Heart left ventricle (tissue), 16 donors: ENCODE measurements around the gene CASP12. TPM values are rescaled to one million over a fixed set of nuclear protein-coding genes. Genes with fewer than 3 reads are reported as not detected.

Experiments
- ATAC-seq, 4 donors: fragments of 200-7000 bp; cut with Tn5 transposase; one replicate each; pipeline ENCODE4 v1.9.1; 2020 to 2022; ENCODE audit warnings: moderate library complexity in 4 of 4, mild to moderate bottlenecking in 3 of 4, moderate number of reproducible peaks in 1 of 4
- DNase-seq, 5 donors: peaks; one replicate each; pipeline ENCODE4 v3.0.0-alpha.2; 2020
- H3K27ac ChIP-seq, 12 donors: fragments of 200-600 bp; sonication (generic) in 4 of 12; one replicate each; pipeline versions ENCODE4 v1.5.0 to v1.8.0; 2016 to 2022; ENCODE audit warnings: mild to moderate bottlenecking in 2 of 12
- H3K27me3 ChIP-seq, 9 donors: fragments of 200-600 bp; sonication (generic) in 2 of 9; one replicate each; pipeline versions ENCODE4 v1.5.1 to v1.8.0; 2016 to 2022; ENCODE audit warnings: mild to moderate bottlenecking in 3 of 9
- H3K36me3 ChIP-seq, 9 donors: fragments of 200-600 bp; sonication (generic) in 2 of 9; one replicate each; pipeline versions ENCODE4 v1.5.0 to v1.8.0; 2018 to 2022; ENCODE audit warnings: mild to moderate bottlenecking in 2 of 9
- H3K4me1 ChIP-seq, 12 donors: fragments of 200-600 bp; sonication (generic) in 4 of 12; one replicate each; pipeline versions ENCODE4 v1.5.0 to v1.8.0; 2016 to 2022; ENCODE audit warnings: mild to moderate bottlenecking in 3 of 12
- H3K4me3 ChIP-seq, 12 donors: fragments of 200-600 bp; sonication (generic) in 4 of 12; one replicate each; pipeline versions ENCODE4 v1.5.0 to v1.8.0; 2017 to 2022; ENCODE audit warnings: mild to moderate bottlenecking in 9 of 12, moderate library complexity in 4 of 12
- H3K9me3 ChIP-seq, 12 donors: fragments of 200-600 bp; sonication (generic) in 4 of 12; one replicate each; pipeline versions ENCODE4 v1.5.0 to v1.8.0; 2016 to 2022; ENCODE audit warnings: mild to moderate bottlenecking in 1 of 12
- CTCF ChIP-seq, 12 donors: fragments of 200-600 bp; sonication (generic) in 4 of 12; IDR thresholded peaks; one replicate each; pipeline versions ENCODE4 v1.5.0 to v1.8.0; 2018 to 2022; ENCODE audit warnings: antibody characterized with exemption in 12 of 12, mild to moderate bottlenecking in 5 of 12
- POLR2A ChIP-seq, 2 donors: fragments of 450-650 bp; IDR thresholded peaks; one replicate each; pipeline ENCODE4 v1.6.1; 2017; ENCODE audit warnings: antibody characterized with exemption in 2 of 2, mild to moderate bottlenecking in 2 of 2, moderate library complexity in 2 of 2
- WGBS, 4 donors: extraction: QIAGEN DNeasy Blood & Tissue Kit in 2 of 4; methylation state at CpG; one replicate each; pipeline versions ENCODE4 v1.1.5 to v1.1.7; 2013 to 2018; 5-methylcytosine and 5-hydroxymethylcytosine counted together
- intact Hi-C, 10 donors: fragments of 100-400 bp; cut with DNase I; formaldehyde crosslinking; loops; one replicate each; pipeline versions ENCODE4 v1.11.1 to v1.14.2; 2022
- polyA plus RNA-seq, 2 donors: library from polyadenylated mRNA; stranded (reverse); fragments of 200-250 nt; gene quantifications; one replicate each; pipeline ENCODE4 v1.2.3, GENCODE V29; 2013
- total RNA-seq, 9 donors: library from RNA; depleted of rRNA in 2 of 9; stranded (reverse); fragments of >200 nt in 2 of 9; fragmentation: NEBNext Ultra II Directional in 3 of 9; extraction: Animal tissue kit (Norgen Biotek cat#: 25700) in 3 of 9; gene quantifications; one replicate each; pipeline versions ENCODE4 v1.1.0 to v1.2.4, GENCODE V29; 2016 to 2023
- donor health status: ischemic (EF 13 %, LVEDD 7.1; RV severe dilation, severe dysfunction).
- donor health status: healthy with polysubstance abuse.
- donor health status: DM: no; HTN: yes; CAD: no.
- donor health status: DM: no; HTN: no; CAD: no.
- donor health status: ischemic (EF 25% LVEDD 6.9; RV normal size, moderate dysfunction).
- donor health status: ischemic (EF 25% LVEDD 5.7; RV mildly dilated, moderate dysfunction).
- donor health status: healthy.
- donor health status: DM: yes; HTN: yes; CAD: no.
- donor health status: ischemic (EF 35%, LVEDD 5.7; RV mildly dilated, moderate dysfunction).
- donor health status: nonischemic (EF 11% LVEDD 7.7; RV severe dilation, severe dysfunction).
- donor health status: DM: yes; HTN: yes; CAD: no.
- donor health status: PGD.
- donor health status: ischemic (EF 29% LVEDD 5.4; RV normal size, mild dysfunction).
- donor health status: nonischemic (EF 23%, LVEDD 6.1; RV moderate dilation, normal function).

CASP12 gene
- total and polyA plus RNA-seq, 11 donors = 0.10 to 1.3 (median 0.41) TPM; not detected in 5

- peaks cover 0 to 34% (median 0%) of the 10 kb centered on the region in 9 donors for H3K36me3 ChIP-seq
- H3K9me3 ChIP-seq = no peaks in the 10 kb centered on the region
- no peaks in the 10 kb centered on the region for H3K4me1 ChIP-seq
- 92 to 97% (median 96%) methylated on average over 4 of the region's 4 CpGs for WGBS, 4 donors
- H3K27ac ChIP-seq = no peak overlapping the region
- intact Hi-C loops = no loop called here
- no peaks in the 10 kb centered on the region for H3K27me3 ChIP-seq
- DNase-seq (no peak), ATAC-seq (no peak)
- TF ChIP-seq POLR2A (IDR thresholded peaks at IDR 0.05) (no peak), CTCF (IDR thresholded peaks at IDR 0.05) (peak in 1 of 12 donors; percentile 7)
- H3K4me3 ChIP-seq = no peak overlapping the region
Measured at GRCh38 chr11:104905271-104905670, 7.0 kb upstream of the CASP12 start.

GRCh38 chr11:104899226-104899625, 966 bp upstream of the CASP12 start:
- Histone ChIP-seq H3K27me3 (no peaks in the 10 kb centered on the region), H3K9me3 (no peaks in the 10 kb centered on the region), H3K4me1 (peaks cover 0 to 28% (median 5%) of the 10 kb centered on the region in 12 donors), H3K27ac (peak overlapping the region in 9 of 12 donors; percentile 38 to 81 (median 72)), H3K4me3 (no peak overlapping the region), H3K36me3 (no peaks in the 10 kb centered on the region)
- DNase-seq = no peak
- no peak for TF ChIP-seq POLR2A (IDR thresholded peaks at IDR 0.05)
- no peak for TF ChIP-seq CTCF (IDR thresholded peaks at IDR 0.05)
- ATAC-seq = no peak
- intact Hi-C loops = no loop called here

- peak; percentile 34 to 72 (median 50) for ATAC-seq
- DNase-seq = no peak
- peak overlapping the region in 9 of 12 donors; percentile 31 to 60 (median 44) for H3K4me3 ChIP-seq
Measured at GRCh38 chr11:104898685-104899013, 389 bp upstream of the CASP12 start.

GRCh38 chr11:104895634-104896033, 2.6 kb downstream of the CASP12 start:
- peak overlapping the region in 2 of 12 donors; percentile 12 to 24 for H3K4me3 ChIP-seq
- DNase-seq = no peak
- peak overlapping the region in 4 of 12 donors; percentile 15 to 34 (median 20) for H3K27ac ChIP-seq
- H3K36me3 ChIP-seq = peaks cover 0 to 18% (median 0%) of the 10 kb centered on the region in 9 donors
- WGBS, 4 donors = 45 to 64% (median 52%) methylated on average over 2 of the region's 2 CpGs
- peaks cover 0 to 38% (median 7%) of the 10 kb centered on the region in 12 donors for H3K4me1 ChIP-seq
- no peak for TF ChIP-seq CTCF (IDR thresholded peaks at IDR 0.05)
- no peak for TF ChIP-seq POLR2A (IDR thresholded peaks at IDR 0.05)
- no peak for ATAC-seq
- H3K27me3 ChIP-seq = no peaks in the 10 kb centered on the region
- intact Hi-C loops = no loop called here
- H3K9me3 ChIP-seq = no peaks in the 10 kb centered on the region

More at GRCh38 chr11:104898685-104899013, 389 bp upstream of the CASP12 start:
- Histone ChIP-seq H3K36me3 (no peaks in the 10 kb centered on the region), H3K4me1 (peaks cover 0 to 28% (median 5%) of the 10 kb centered on the region in 12 donors), H3K27ac (peak overlapping the region; percentile 38 to 81 (median 68)), H3K27me3 (no peaks in the 10 kb centered on the region), H3K9me3 (no peaks in the 10 kb centered on the region)
- TF ChIP-seq POLR2A (IDR thresholded peaks at IDR 0.05) = no peak
- TF ChIP-seq CTCF (IDR thresholded peaks at IDR 0.05) = no peak
- intact Hi-C loops = no loop called here
- 23 to 62% (median 36%) methylated on average over 1 of the region's 1 CpG for WGBS, 4 donors
